MM.1S (cell line): ENCODE data around the gene QRICH1.

Source experiments
- DNase-seq: peaks from one replicate; pipeline ENCODE4 v3.0.0-alpha.2; 2015
- H2AFZ ChIP-seq: fragments of 300-600 bp; sonication (generic); 2 replicates; pipeline ENCODE4 v1.6.0; 2016; ENCODE audit warnings: antibody characterized with exemption, low read length
- H3F3A ChIP-seq: fragments of 300-600 bp; sonication (generic); 2 replicates; pipeline ENCODE4 v1.6.1; 2016; ENCODE audit warnings: mild to moderate bottlenecking, antibody characterized with exemption, low read length, moderate library complexity, mixed read lengths; ENCODE audit not compliant: insufficient read depth
- H3K27ac ChIP-seq: fragments of 300-600 bp; sonication (generic); 2 replicates; pipeline ENCODE4 v1.5.1; 2016; ENCODE audit warnings: mild to moderate bottlenecking, low read length
- H3K27me3 ChIP-seq: fragments of 300-600 bp; sonication (generic); replicated peaks from 2 replicates; pipeline ENCODE4 v1.6.0; 2016; ENCODE audit warnings: low read length; ENCODE audit not compliant: insufficient read depth
- H3K36me3 ChIP-seq: fragments of 300-600 bp; sonication (generic); replicated peaks from 2 replicates; pipeline ENCODE4 v1.6.1; 2016; ENCODE audit warnings: mild to moderate bottlenecking, low read length, mixed read lengths; ENCODE audit not compliant: insufficient read depth
- H3K4me1 ChIP-seq: fragments of 300-600 bp; sonication (generic); 2 replicates; pipeline ENCODE4 v1.6.1; 2016; ENCODE audit warnings: low read length, mixed read lengths
- H3K4me2 ChIP-seq: fragments of 300-600 bp; sonication (generic); 2 replicates; pipeline ENCODE4 v1.6.0; 2016; ENCODE audit warnings: low read depth, low read length
- H3K4me3 ChIP-seq: fragments of 300-600 bp; sonication (generic); 2 replicates; pipeline ENCODE4 v1.5.1; 2016; ENCODE audit warnings: low read length, mixed read lengths
- H3K79me2 ChIP-seq: fragments of 300-600 bp; sonication (generic); 2 replicates; pipeline ENCODE4 v1.6.1; 2016; ENCODE audit warnings: mixed run types, low read length, mixed read lengths
- H3K9ac ChIP-seq: fragments of 300-600 bp; sonication (generic); 2 replicates; pipeline ENCODE4 v1.6.1; 2016; ENCODE audit warnings: low read length, mixed read lengths
- H3K9me2 ChIP-seq: fragments of 300-600 bp; sonication (generic); replicated peaks from 2 replicates; pipeline ENCODE4 v1.6.1; 2016; ENCODE audit warnings: mild to moderate bottlenecking, low read length, mixed read lengths; ENCODE audit not compliant: insufficient read depth
- H3K9me3 ChIP-seq: fragments of 300-600 bp; sonication (generic); replicated peaks from 2 replicates; pipeline ENCODE4 v1.6.1; 2016; ENCODE audit warnings: mild to moderate bottlenecking, low read length, mixed read lengths; ENCODE audit not compliant: insufficient read depth
- H4K20me1 ChIP-seq: fragments of 300-600 bp; sonication (generic); 2 replicates; pipeline ENCODE4 v1.6.1; 2016; ENCODE audit warnings: mild to moderate bottlenecking, low read length, moderate library complexity, mixed read lengths; ENCODE audit not compliant: insufficient read depth
- CTCF ChIP-seq: fragments of 300-600 bp; sonication (generic); IDR thresholded peaks from 2 replicates; pipeline ENCODE4 v1.5.1; 2016; ENCODE audit warnings: antibody characterized with exemption, low read length, mixed read lengths
- EZH2 ChIP-seq: fragments of 300-600 bp; sonication (generic); optimal IDR thresholded peaks from 2 replicates; pipeline ENCODE3; 2017; ENCODE audit warnings: low read depth, mild to moderate bottlenecking, antibody characterized with exemption, low read length, mixed read lengths
- EZH2phosphoT487 ChIP-seq: fragments of 300-600 bp; sonication (generic); IDR thresholded peaks from 2 replicates; pipeline ENCODE4 v1.6.1; 2018; ENCODE audit warnings: antibody characterized with exemption, low read length

QRICH1 gene

GRCh38 chr3:49001155-49001554, 92.7 kb downstream of the QRICH1 start:
- Histone ChIP-seq H3K9me2 (no peaks in the 10 kb centered on the region), H3K79me2 (no peaks in the 10 kb centered on the region), H3K27ac (no peak overlapping the region), H4K20me1 (no peaks in the 10 kb centered on the region), H3K9ac (no peak overlapping the region), H3F3A (no peaks in the 10 kb centered on the region), H2AFZ (no peak overlapping the region), H3K27me3 (no peaks in the 10 kb centered on the region), H3K9me3 (no peaks in the 10 kb centered on the region), H3K36me3 (no peaks in the 10 kb centered on the region), H3K4me1 (no peaks in the 10 kb centered on the region), H3K4me3 (no peak overlapping the region), H3K4me2 (no peak overlapping the region)
- no peak for DNase-seq
- no peak for TF ChIP-seq EZH2
- no peak for TF ChIP-seq CTCF
- no peak for TF ChIP-seq EZH2phosphoT487

GRCh38 chr3:48999085-48999858, 94.6 kb downstream of the QRICH1 start:
- no peak for DNase-seq
- H3K27me3 ChIP-seq: no peaks in the 10 kb centered on the region
- no peak overlapping the region for H3K27ac ChIP-seq

GRCh38 chr3:48997714-48998637, 95.9 kb downstream of the QRICH1 start:
- no peak overlapping the region for H2AFZ ChIP-seq
- H3K27me3 ChIP-seq: no peaks in the 10 kb centered on the region
- DNase-seq: no peak
- H3K79me2 ChIP-seq: peaks cover 10% of the 10 kb centered on the region; the same call in 1 of the 2 replicates
- H3K4me2 ChIP-seq: no peak overlapping the region
- H3K9me2 ChIP-seq: no peaks in the 10 kb centered on the region
- H3K9ac ChIP-seq: no peak overlapping the region
- no peaks in the 10 kb centered on the region for H3K36me3 ChIP-seq
- no peaks in the 10 kb centered on the region for H3F3A ChIP-seq
- H4K20me1 ChIP-seq: no peaks in the 10 kb centered on the region
- TF ChIP-seq EZH2phosphoT487 (no peak), EZH2 (no peak), CTCF (no peak)
- H3K27ac ChIP-seq: no peak overlapping the region
- H3K4me3 ChIP-seq: no peak overlapping the region
- H3K9me3 ChIP-seq: no peaks in the 10 kb centered on the region
- H3K4me1 ChIP-seq: no peaks in the 10 kb centered on the region

More at GRCh38 chr3:48999085-48999858, 94.6 kb downstream of the QRICH1 start:
- H4K20me1 ChIP-seq: no peaks in the 10 kb centered on the region
- no peaks in the 10 kb centered on the region for H3K9me3 ChIP-seq
- H3K79me2 ChIP-seq: 0 out of 2 replicates have a peak, but pooled peaks cover 3% of the 10 kb centered on the region
- H3F3A ChIP-seq: no peaks in the 10 kb centered on the region
- no peak overlapping the region for H3K9ac ChIP-seq
- no peak overlapping the region for H3K4me3 ChIP-seq
- no peak overlapping the region for H3K4me2 ChIP-seq
- no peaks in the 10 kb centered on the region for H3K4me1 ChIP-seq
- no peaks in the 10 kb centered on the region for H3K9me2 ChIP-seq
- TF ChIP-seq EZH2phosphoT487 (no peak), EZH2 (no peak), CTCF (no peak)
- H2AFZ ChIP-seq: no peak overlapping the region
- no peaks in the 10 kb centered on the region for H3K36me3 ChIP-seq
